IMR-90 (cell line): ENCODE data around the gene SH3RF3. TPM values are rescaled to one million over a fixed set of nuclear protein-coding genes. Genes with fewer than 3 reads are reported as not detected.

Source experiments
- ATAC-seq: fragments of 200-7000 bp; cut with Tn5 transposase; 2 replicates; pipeline ENCODE4 v1.9.1; 2020; ENCODE audit warnings: low read depth, mild to moderate bottlenecking, moderate library complexity
- BruUV-seq: library from RNA; stranded (reverse); fragments of 400-500 nt; replicated peaks from 2 replicates; lab custom pipeline; 2021; lab: Mats Ljungman, UMichigan
- CTCF ChIA-PET: fragments of 300-600 bp; formaldehyde crosslinking; extraction: SDS; loops from one replicate; lab custom pipeline; 2021; ENCODE audit warnings: antibody characterized with exemption; lab: Yijun Ruan, JAX
- POLR2A ChIA-PET: fragments of 300-600 bp; sonication (Branson Sonifier 250); formaldehyde crosslinking; loops from one replicate; lab custom pipeline; 2022; ENCODE audit warnings: antibody characterized with exemption; ENCODE audit not compliant: unreplicated experiment; lab: Charles Lee
- DNase-seq: peaks from one replicate; pipeline ENCODE4 v3.0.0; 2013
- H2AFZ ChIP-seq: replicated peaks from 2 replicates; pipeline ENCODE3; 2013; ENCODE audit warnings: low read length, mild to moderate bottlenecking; ENCODE audit not compliant: poor library complexity
- H2AK5ac ChIP-seq: 2 replicates; pipeline ENCODE4 v1.6.1; 2013; ENCODE audit warnings: low read depth, low read length, inconsistent platforms
- H2AK9ac ChIP-seq: replicated peaks from 2 replicates; pipeline ENCODE3; 2013; ENCODE audit warnings: mild to moderate bottlenecking, low read depth, low read length, moderate library complexity; ENCODE audit not compliant: poor library complexity
- H2BK120ac ChIP-seq: 2 replicates; pipeline ENCODE4 v1.6.1; 2013; ENCODE audit warnings: low read depth, low read length, inconsistent platforms
- H2BK15ac ChIP-seq: 3 replicates; pipeline ENCODE4 v1.6.1; 2013; ENCODE audit warnings: low read depth, low read length, inconsistent platforms
- H2BK20ac ChIP-seq: 2 replicates; pipeline ENCODE4 v1.6.1; 2013; ENCODE audit warnings: low read depth, mild to moderate bottlenecking, inconsistent platforms, low read length, moderate library complexity
- H2BK5ac ChIP-seq: 2 replicates; pipeline ENCODE4 v1.6.1; 2013; ENCODE audit warnings: mild to moderate bottlenecking, low read depth, low read length, inconsistent platforms; ENCODE audit not compliant: poor library complexity, severe bottlenecking
- H3K14ac ChIP-seq: replicated peaks from 2 replicates; pipeline ENCODE4 v1.6.1; 2013; ENCODE audit warnings: low read depth, low read length, inconsistent platforms
- H3K18ac ChIP-seq: 2 replicates; pipeline ENCODE4 v1.6.1; 2013; ENCODE audit warnings: low read depth, low read length, control low read depth
- H3K23ac ChIP-seq: 2 replicates; pipeline ENCODE4 v1.6.1; 2013; ENCODE audit warnings: low read depth, low read length, inconsistent platforms
- H3K27ac ChIP-seq: 2 replicates; pipeline ENCODE4 v1.5.1; 2013; ENCODE audit warnings: mild to moderate bottlenecking, control low read depth, low read length; ENCODE audit not compliant: insufficient read depth
- H3K27me3 ChIP-seq: 2 replicates; pipeline ENCODE4 v1.6.1; 2013; ENCODE audit warnings: low read length; ENCODE audit not compliant: control insufficient read depth, insufficient read depth
- H3K36me3 ChIP-seq: 2 replicates; pipeline ENCODE4 v1.6.1; 2013; ENCODE audit warnings: low read length, mixed read lengths; ENCODE audit not compliant: control insufficient read depth, insufficient read depth
- H3K4ac ChIP-seq: 2 replicates; pipeline ENCODE4 v1.6.1; 2013; ENCODE audit warnings: low read depth, low read length, inconsistent platforms
- H3K4me1 ChIP-seq: 2 replicates; pipeline ENCODE4 v1.6.1; 2013; ENCODE audit warnings: low read length, mixed read lengths; ENCODE audit not compliant: control insufficient read depth, insufficient read depth
- H3K4me2 ChIP-seq: 2 replicates; pipeline ENCODE4 v1.6.1; 2013; ENCODE audit warnings: low read depth, mild to moderate bottlenecking, control low read depth, low read length, moderate library complexity
- H3K4me3 ChIP-seq: 2 replicates; pipeline ENCODE4 v1.5.1; 2013; ENCODE audit warnings: low read depth, mild to moderate bottlenecking, control low read depth, low read length, moderate library complexity; ENCODE audit not compliant: insufficient read depth
- H3K56ac ChIP-seq: 2 replicates; pipeline ENCODE4 v1.6.1; 2013; ENCODE audit warnings: low read length, inconsistent platforms; ENCODE audit not compliant: insufficient read depth; ENCODE audit errors: extremely low read depth
- H3K79me1 ChIP-seq, 2 experiments: 2 replicates each; pipeline ENCODE4 v1.6.1; 2013; ENCODE audit warnings: low read length in 2 of 2, inconsistent platforms in 1 of 2, low read depth in 1 of 2
- H3K9ac ChIP-seq: 2 replicates; pipeline ENCODE4 v1.6.1; 2013; ENCODE audit warnings: low read depth, low read length, control low read depth
- H3K9me1 ChIP-seq: 2 replicates; pipeline ENCODE4 v1.6.1; 2013; ENCODE audit warnings: low read length, inconsistent platforms; ENCODE audit not compliant: insufficient read depth
- H3K9me3 ChIP-seq: 2 replicates; pipeline ENCODE4 v1.6.1; 2013; ENCODE audit warnings: low read length; ENCODE audit not compliant: control insufficient read depth, insufficient read depth
- H4K20me1 ChIP-seq: 2 replicates; pipeline ENCODE4 v1.6.1; 2013; ENCODE audit warnings: low read length, inconsistent platforms; ENCODE audit not compliant: insufficient read depth
- H4K5ac ChIP-seq: 2 replicates; pipeline ENCODE4 v1.6.1; 2013; ENCODE audit warnings: mild to moderate bottlenecking, low read depth, low read length, control low read depth
- H4K8ac ChIP-seq, 2 experiments: 2 replicates each; pipeline ENCODE4 v1.6.1; 2013; ENCODE audit warnings: low read depth in 2 of 2, low read length in 2 of 2, control low read depth in 1 of 2, inconsistent platforms in 1 of 2
- H4K91ac ChIP-seq: 2 replicates; pipeline ENCODE4 v1.6.1; 2013; ENCODE audit warnings: low read depth, low read length, inconsistent platforms; ENCODE audit not compliant: insufficient read depth
- BHLHE40 ChIP-seq: fragments of 150-350 bp; IDR thresholded peaks from 2 replicates; pipeline ENCODE4 v1.6.1; 2016; ENCODE audit warnings: mild to moderate bottlenecking, low read depth, low read length
- CEBPB ChIP-seq: IDR thresholded peaks from 2 replicates; pipeline ENCODE4 v1.6.1; 2012; ENCODE audit warnings: low read depth, low read length, improper control_type of control experiment
- CHD1 ChIP-seq: IDR thresholded peaks from 2 replicates; pipeline ENCODE4 v1.6.1; 2012; ENCODE audit warnings: low read depth, low read length, improper control_type of control experiment
- FOS ChIP-seq: fragments of 150-350 bp; IDR thresholded peaks from 2 replicates; pipeline ENCODE4 v1.6.1; 2016; ENCODE audit warnings: low read depth, low read length
- MAFK ChIP-seq: IDR thresholded peaks from 2 replicates; pipeline ENCODE4 v1.6.1; 2012; ENCODE audit warnings: low read depth, low read length, improper control_type of control experiment
- MAZ ChIP-seq: IDR thresholded peaks from 2 replicates; pipeline ENCODE4 v1.6.1; 2012; ENCODE audit warnings: low read depth, mild to moderate bottlenecking, low read length, improper control_type of control experiment, moderate library complexity, borderline replicate concordance
- POLR2A ChIP-seq: IDR thresholded peaks from 2 replicates; pipeline ENCODE4 v1.6.1; 2012; ENCODE audit warnings: mild to moderate bottlenecking, low read depth, low read length
- RCOR1 ChIP-seq: IDR thresholded peaks from 2 replicates; pipeline ENCODE4 v1.6.1; 2012; ENCODE audit warnings: mild to moderate bottlenecking, low read length, improper control_type of control experiment; ENCODE audit not compliant: insufficient replicate concordance
- RFX5 ChIP-seq: IDR thresholded peaks from 2 replicates; pipeline ENCODE4 v1.8.0; 2012; ENCODE audit warnings: low read depth, mild to moderate bottlenecking, low read length, moderate library complexity
- SMC3 ChIP-seq: fragments of 150-350 bp; IDR thresholded peaks from 2 replicates; pipeline ENCODE4 v1.6.1; 2016; ENCODE audit warnings: low read depth, mild to moderate bottlenecking, antibody characterized with exemption, low read length, moderate library complexity
- whole genome bisulfite sequencing, 2 experiments: methylation state at CpG; one replicate each; pipeline versions ENCODE4 v1.1.5 to v1.1.7; 2013; ENCODE audit warnings: missing lambda C conversion rate in 2 of 2; ENCODE audit not compliant: insufficient read length in 1 of 2; ENCODE audit errors: extremely low coverage in 2 of 2; 5-methylcytosine and 5-hydroxymethylcytosine counted together
- dilution Hi-C: fragments of 300-500 bp; cut with HindIII; formaldehyde crosslinking; loops from one replicate; pipeline ENCODE4 v1.14.3; 2018; ENCODE audit warnings: low sequenced_read_pairs; ENCODE audit not compliant: unreplicated experiment
- in situ Hi-C: fragments of 300-500 bp; cut with MboI; formaldehyde crosslinking; loops from 3 replicates; pipeline ENCODE4 v1.14.3; 2019; ENCODE audit warnings: low sequenced_read_pairs, inconsistent platforms, mixed read lengths
- intact Hi-C: fragments of 100-400 bp; cut with micrococcal nuclease; formaldehyde crosslinking; loops from 2 replicates; pipeline ENCODE4 v1.10.0; 2022
- polyA plus RNA-seq, 3 experiments: library from polyadenylated mRNA; depleted of rRNA; stranded (reverse); fragments of >200 nt; gene quantifications; 2 replicates each; pipeline ENCODE4 v1.2.3, GENCODE V29; 2012; ENCODE audit warnings: low replicate concordance in 1 of 3
- total RNA-seq: library from RNA; depleted of rRNA; stranded (reverse); fragments of >200 nt; gene quantifications from 2 replicates; pipeline ENCODE4 v1.2.3, GENCODE V29; 2012
- TF ChIP-seq, protein P1 (sequence below): fragments of 150-350 bp; IDR thresholded peaks from 2 replicates; pipeline ENCODE4 v1.6.1; 2017; ENCODE audit warnings: mild to moderate bottlenecking, antibody characterized with exemption, low read length, low read depth
- TF ChIP-seq, protein P2 (sequence below): fragments of 150-350 bp; IDR thresholded peaks from 2 replicates; pipeline ENCODE4 v1.6.1; 2016; ENCODE audit warnings: low read depth, mild to moderate bottlenecking, low read length, moderate library complexity, borderline replicate concordance
- TF ChIP-seq, protein P3 (sequence below): conservative IDR thresholded peaks from 2 replicates; pipeline ENCODE4 v1.5.1; 2012; ENCODE audit warnings: mild to moderate bottlenecking, low read depth, low read length, improper control_type of control experiment

The SH3RF3 gene
- total and polyA plus RNA-seq, 2 of the 4 experiments (the other 2 are of a cell fraction): 3.4 to 5.3 TPM

DNA sequence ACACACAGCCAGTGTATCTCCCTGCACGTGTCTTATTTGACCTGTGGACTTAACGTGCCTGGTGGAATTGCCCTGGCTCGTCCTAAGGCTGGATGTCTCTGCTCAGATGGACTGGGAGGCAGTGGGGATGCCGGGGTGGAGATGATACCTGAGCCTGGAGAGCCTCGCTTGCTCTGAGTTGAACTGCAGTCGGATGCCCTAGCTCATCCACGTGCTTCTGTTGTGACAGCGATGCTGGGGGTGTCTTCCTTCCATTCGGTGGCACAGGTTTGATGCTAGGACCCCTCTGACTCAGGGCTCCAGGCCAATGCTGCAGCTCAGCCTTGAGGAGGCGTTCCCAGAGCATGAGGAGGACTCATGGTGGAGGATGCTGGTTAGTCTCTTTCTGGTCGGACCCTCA lies 117.6 kb downstream of the SH3RF3 start (continued):
- TF ChIP-seq, protein P1, sequence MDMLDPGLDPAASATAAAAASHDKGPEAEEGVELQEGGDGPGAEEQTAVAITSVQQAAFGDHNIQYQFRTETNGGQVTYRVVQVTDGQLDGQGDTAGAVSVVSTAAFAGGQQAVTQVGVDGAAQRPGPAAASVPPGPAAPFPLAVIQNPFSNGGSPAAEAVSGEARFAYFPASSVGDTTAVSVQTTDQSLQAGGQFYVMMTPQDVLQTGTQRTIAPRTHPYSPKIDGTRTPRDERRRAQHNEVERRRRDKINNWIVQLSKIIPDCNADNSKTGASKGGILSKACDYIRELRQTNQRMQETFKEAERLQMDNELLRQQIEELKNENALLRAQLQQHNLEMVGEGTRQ: no peak
- TF ChIP-seq MAZ: no peak
- no peak for TF ChIP-seq BHLHE40

DNA sequence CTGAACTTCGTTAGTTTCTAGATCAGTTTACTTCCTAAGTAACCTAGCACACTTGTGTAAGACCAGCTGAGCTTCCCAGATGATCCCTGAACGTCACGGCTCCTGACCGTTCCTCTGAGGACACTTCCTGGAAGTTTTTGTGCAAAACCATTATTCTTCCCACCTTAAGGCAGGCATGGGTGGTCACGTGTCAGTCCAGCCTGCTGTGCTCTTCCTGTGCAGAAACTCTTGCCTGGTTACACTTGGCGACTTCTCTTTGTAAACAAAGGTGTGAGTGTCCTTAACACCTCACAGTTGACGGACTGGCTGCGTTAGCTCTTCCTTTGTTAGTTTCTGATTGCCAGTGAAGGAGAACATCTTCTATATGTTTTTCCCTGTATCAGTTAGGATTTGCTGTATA lies 118.3 kb downstream of the SH3RF3 start:
- H2BK20ac ChIP-seq: no peak overlapping the region
- H3K79me1 ChIP-seq: peaks cover 45 to 72% of the 10 kb centered on the region in 2 experiments
- WGBS, 2 experiments: 70% methylated on average over 2 of the region's 8 CpGs; no CpG with 5 or more reads in 1 of the 2 experiments
- peaks cover 25% of the 10 kb centered on the region for H3K4me1 ChIP-seq
- no peak overlapping the region for H3K18ac ChIP-seq
- H3K56ac ChIP-seq: no peak overlapping the region
- H4K20me1 ChIP-seq: peaks cover 27% of the 10 kb centered on the region
- H4K8ac ChIP-seq: no peak overlapping the region
- H3K4ac ChIP-seq: no peak overlapping the region
- no peak overlapping the region for H3K27ac ChIP-seq
- H2AK5ac ChIP-seq: no peak overlapping the region
- peak overlapping the region; percentile 24; the same call in 1 of the 2 replicates for H3K14ac ChIP-seq
- ChIA-PET CTCF (no interaction called here), POLR2A (interaction anchor here (0.5 kb wide), 1 partner anchor 10 kb away, joined by 3 read pairs; no protein-coding TSS in a partner anchor)
- no peak overlapping the region for H2BK120ac ChIP-seq
- no peak overlapping the region for H3K9ac ChIP-seq
- no peaks in the 10 kb centered on the region for H3K27me3 ChIP-seq
- no peak overlapping the region for H2BK15ac ChIP-seq
- in situ Hi-C loops (no loop called here), intact Hi-C loops (no loop called here), dilution Hi-C loops (no loop called here)
- H3K36me3 ChIP-seq: no peaks in the 10 kb centered on the region
- no peak for ATAC-seq
- H3K9me3 ChIP-seq: no peaks in the 10 kb centered on the region
- H3K4me2 ChIP-seq: no peak overlapping the region
- H2AFZ ChIP-seq: no peak overlapping the region
- H3K23ac ChIP-seq: no peak overlapping the region
- no peak overlapping the region for H2AK9ac ChIP-seq
- no peak overlapping the region for H4K91ac ChIP-seq
- H2BK5ac ChIP-seq: no peak overlapping the region
- peaks cover 29% of the 10 kb centered on the region for H3K9me1 ChIP-seq
- DNase-seq: no peak
- H3K4me3 ChIP-seq: no peak overlapping the region
- BruUV-seq: no TSS peak
- H4K5ac ChIP-seq: no peak overlapping the region
- TF ChIP-seq RFX5 (no peak), CHD1 (no peak), CEBPB (no peak), MAFK (no peak), FOS (no peak), SMC3 (no peak), MAZ (no peak), POLR2A (no peak), RCOR1 (no peak)
- TF ChIP-seq, protein P2, sequence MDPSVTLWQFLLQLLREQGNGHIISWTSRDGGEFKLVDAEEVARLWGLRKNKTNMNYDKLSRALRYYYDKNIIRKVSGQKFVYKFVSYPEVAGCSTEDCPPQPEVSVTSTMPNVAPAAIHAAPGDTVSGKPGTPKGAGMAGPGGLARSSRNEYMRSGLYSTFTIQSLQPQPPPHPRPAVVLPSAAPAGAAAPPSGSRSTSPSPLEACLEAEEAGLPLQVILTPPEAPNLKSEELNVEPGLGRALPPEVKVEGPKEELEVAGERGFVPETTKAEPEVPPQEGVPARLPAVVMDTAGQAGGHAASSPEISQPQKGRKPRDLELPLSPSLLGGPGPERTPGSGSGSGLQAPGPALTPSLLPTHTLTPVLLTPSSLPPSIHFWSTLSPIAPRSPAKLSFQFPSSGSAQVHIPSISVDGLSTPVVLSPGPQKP: no peak
- TF ChIP-seq, protein P3, sequence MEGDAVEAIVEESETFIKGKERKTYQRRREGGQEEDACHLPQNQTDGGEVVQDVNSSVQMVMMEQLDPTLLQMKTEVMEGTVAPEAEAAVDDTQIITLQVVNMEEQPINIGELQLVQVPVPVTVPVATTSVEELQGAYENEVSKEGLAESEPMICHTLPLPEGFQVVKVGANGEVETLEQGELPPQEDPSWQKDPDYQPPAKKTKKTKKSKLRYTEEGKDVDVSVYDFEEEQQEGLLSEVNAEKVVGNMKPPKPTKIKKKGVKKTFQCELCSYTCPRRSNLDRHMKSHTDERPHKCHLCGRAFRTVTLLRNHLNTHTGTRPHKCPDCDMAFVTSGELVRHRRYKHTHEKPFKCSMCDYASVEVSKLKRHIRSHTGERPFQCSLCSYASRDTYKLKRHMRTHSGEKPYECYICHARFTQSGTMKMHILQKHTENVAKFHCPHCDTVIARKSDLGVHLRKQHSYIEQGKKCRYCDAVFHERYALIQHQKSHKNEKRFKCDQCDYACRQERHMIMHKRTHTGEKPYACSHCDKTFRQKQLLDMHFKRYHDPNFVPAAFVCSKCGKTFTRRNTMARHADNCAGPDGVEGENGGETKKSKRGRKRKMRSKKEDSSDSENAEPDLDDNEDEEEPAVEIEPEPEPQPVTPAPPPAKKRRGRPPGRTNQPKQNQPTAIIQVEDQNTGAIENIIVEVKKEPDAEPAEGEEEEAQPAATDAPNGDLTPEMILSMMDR: no peak
